Left forelimb (tissue), 1 donor: ENCODE results near the gene LRMDA.

Experiments used
- DNase-seq: peaks from one replicate; pipeline ENCODE4 v3.0.0-alpha.2; 2018; ENCODE audit warnings: low spot score

The LRMDA gene

GRCh38 chr10:75425291-75426079 lies 5.9 kb upstream of the LRMDA start:
- DNase-seq, result no peak

DNA sequence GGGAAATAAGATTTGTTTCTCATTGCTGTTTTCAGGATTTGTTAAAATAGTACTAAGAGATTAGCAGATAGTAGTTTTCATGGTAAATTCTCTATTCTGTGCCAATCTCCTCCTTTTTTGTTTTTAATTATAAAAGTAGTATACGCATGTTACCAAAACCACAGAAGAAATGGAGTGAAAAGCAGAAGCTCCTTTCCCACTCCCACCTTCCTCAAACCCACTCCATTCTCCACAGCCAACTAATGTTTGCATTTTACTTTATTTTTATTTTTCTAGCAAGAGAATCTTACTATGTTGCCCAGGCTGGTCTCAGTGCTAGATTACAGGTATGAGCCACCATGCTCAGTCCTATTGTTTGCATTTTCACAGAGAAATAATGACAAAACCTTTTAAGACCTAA lies 4.5 kb upstream of the LRMDA start:
- no peak for DNase-seq

DNA sequence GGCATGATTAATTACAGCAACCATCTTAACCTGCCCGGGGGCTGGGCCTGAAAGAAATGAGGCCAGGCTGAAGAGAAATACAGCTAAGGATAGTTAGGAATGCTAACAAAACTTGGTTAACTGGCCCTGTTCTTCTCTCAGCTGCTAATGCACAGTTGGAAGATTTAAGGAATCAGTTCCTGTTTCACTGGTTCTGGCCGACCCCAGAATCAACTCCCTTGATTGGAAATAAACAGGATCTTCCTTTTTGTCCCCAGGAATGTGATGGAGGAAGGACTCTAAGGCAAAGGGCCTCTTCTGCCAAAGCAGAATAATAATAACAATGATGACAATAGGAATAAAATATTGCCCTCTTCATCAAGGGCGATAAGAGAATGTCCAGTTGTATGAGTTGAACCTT lies 3.5 kb upstream of the LRMDA start:
- no peak for DNase-seq

GRCh38 chr10:75428434-75429158 lies 2.8 kb upstream of the LRMDA start:
- no peak for DNase-seq

GRCh38 chr10:75429159-75429827 lies 2.1 kb upstream of the LRMDA start:
- no peak for DNase-seq

GRCh38 chr10:75430000-75430763 lies 1.2 kb upstream of the LRMDA start:
- DNase-seq, result no peak

- no peak for DNase-seq
These were observed 752 bp downstream of the LRMDA start for GRCh38 chr10:75432176-75432575.

DNA sequence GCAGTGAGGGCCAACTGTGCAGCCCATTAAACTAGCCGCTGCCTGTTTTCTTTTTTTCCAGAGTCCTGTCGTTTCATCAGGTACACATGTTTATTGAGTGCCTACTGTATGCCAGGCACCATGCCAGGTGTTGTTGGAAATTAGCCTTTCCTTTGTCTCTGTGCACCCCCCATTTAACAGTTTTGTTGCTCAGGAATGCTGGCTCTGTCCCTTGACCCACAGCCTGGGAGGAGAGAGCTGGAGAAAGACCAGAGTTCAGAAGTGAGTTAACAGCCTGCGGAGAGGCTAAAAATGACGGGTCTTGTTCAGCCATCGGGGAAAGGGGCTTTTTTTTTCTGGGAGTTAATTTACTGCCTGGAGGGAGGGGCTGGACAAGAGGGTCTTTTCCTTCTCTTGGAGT lies 1.3 kb downstream of the LRMDA start:
- no peak for DNase-seq

DNA sequence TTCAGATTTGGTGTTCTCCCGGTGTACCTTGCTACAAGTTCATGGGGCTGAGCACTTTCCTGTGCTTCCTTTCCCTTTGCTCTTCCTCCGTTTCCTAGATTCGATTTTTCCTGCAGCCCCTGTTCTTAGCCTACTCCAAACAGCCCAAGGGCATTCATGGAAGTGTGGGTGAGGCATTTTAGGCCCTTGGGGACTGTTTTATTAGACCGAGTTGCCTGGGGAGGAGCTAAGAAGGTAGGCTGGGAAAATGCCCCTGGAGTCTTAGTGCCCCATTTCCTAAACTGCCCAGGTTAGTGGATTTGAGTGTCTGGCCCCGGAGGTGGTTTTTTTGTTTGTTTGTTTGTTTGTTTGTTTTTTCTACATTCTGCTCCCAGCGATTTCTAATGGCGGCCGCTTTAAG lies 1.8 kb downstream of the LRMDA start:
- DNase-seq, result no peak

GRCh38 chr10:75434291-75434690 lies 2.9 kb downstream of the LRMDA start:
- DNase-seq, result no peak

GRCh38 chr10:75435291-75435690 lies 3.9 kb downstream of the LRMDA start:
- no peak for DNase-seq

DNA sequence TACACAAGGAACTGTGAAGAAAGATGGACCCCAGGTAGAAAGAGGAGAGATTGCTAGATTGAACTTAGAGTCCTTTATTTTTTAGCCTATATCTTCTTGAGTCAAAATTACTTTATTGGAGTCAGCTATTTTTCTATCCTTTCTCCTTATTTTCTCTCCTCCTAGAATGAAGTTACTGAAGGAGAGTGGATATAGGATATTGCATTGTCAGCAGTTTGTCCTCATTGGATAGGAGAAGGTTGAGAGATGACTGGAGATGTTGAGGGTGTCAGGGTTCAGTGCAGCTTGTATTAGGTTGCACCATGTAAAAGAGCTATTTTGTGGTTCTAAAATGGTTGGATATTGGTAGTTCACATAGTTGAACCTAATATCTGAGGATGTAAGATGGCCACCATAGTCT lies 5.5 kb downstream of the LRMDA start:
- DNase-seq, result no peak

- DNase-seq, result no peak
These were observed 6.3 kb downstream of the LRMDA start for GRCh38 chr10:75437693-75438092.

DNA sequence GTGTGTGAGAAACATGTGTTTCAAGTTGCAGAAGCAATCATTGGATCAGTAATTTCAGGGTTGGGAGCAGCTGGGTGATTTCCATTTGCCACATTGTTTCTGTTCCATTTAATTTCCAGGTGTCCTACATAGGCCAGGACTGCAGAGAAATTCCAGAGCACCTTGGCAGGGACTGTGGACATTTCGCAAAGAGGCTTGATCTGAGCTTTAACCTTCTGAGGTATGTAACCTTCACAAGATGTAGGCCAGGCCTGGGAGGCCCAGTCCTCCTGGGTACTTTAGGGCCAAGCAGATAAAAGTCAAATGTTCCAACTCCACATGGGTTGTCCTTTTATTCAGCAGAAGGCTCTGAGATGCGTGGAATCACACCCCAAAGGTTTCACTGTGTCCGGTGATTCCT lies 6.9 kb downstream of the LRMDA start:
- no peak for DNase-seq

GRCh38 chr10:75439811-75440210 lies 8.4 kb downstream of the LRMDA start:
- DNase-seq, result no peak

GRCh38 chr10:75440271-75440793 lies 8.9 kb downstream of the LRMDA start:
- DNase-seq, result no peak

DNA sequence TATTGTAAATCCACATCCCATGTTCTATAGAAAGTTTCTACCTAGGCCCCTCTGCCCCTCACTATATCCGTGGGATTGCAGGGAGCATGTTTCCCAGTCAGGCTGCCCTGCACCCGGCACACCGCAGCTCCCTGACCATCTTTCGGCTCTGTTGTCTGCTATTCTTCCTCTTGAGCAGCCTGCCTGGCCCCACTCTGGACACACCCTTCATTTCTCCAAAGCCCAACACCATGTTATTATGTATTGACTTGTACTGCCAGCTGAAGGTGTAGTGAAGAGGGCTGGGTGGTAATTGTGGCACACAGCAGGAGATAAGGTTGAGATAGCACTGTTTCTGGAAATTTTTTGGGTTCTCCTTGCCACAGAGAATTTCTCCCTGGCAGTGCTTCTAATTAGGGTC lies 9.8 kb downstream of the LRMDA start:
- no peak for DNase-seq

DNA sequence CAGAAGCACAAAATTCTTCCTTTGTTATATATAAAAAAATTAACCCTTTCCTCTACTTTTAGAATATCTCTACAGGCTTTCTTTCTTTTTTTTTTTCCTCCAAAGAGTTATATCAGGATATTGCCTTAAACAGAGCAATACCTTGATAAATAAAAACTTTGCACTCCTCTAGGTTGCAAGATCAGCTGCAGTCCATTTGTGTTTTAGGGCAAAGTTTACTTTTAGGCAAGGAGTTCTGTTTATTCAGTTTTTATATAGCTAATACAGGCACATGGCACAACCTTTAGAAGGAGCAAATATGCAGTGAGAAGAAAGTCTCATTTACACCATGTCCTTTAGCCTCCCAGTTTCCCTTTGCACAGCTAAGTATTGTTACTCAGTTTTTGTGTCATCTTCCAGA lies 10.3 kb downstream of the LRMDA start:
- DNase-seq, result no peak

- DNase-seq, result no peak
These were observed 11.9 kb downstream of the LRMDA start for GRCh38 chr10:75443362-75443761.

- DNase-seq, result no peak
These were observed 13.5 kb downstream of the LRMDA start for GRCh38 chr10:75444781-75445386.

- DNase-seq, result no peak
These were observed 15.1 kb downstream of the LRMDA start for GRCh38 chr10:75446508-75446907.

DNA sequence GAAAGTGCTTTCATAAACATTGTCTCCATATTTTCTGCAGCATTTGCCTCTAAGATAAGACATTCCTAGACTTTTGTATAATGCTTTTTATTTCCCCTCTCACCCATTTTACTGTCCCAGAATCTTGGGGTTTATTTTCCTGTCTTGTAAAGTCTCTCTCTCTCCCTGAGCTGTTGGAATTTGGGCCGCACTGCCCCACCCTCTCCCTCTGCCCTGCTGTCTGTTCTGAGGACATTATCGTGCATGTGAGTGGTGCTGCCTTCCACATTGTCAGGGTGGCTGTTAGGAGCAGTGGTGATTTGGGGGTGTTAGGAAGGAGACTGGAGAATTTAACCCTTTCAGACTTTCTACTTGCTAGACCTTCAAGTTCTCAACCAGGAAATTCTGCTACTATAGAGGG lies 16.7 kb downstream of the LRMDA start:
- DNase-seq, result no peak
